ENCODE measurements around the gene RYR3. TPM values are rescaled to one million over a fixed set of nuclear protein-coding genes. Genes with fewer than 3 reads are reported as not detected.

Gene RYR3
- total and polyA plus RNA-seq, 2 donors (not counting 1 experiment from before 2014, with no cell fraction given) = 0.17 TPM; not detected in 1

- Histone ChIP-seq H3K79me2 (ENCODE audit: control insufficient read depth, insufficient read depth, low read length) (no peaks in the 10 kb centered on the region), H2AFZ (ENCODE audit: low read length) (no peak overlapping the region), H3K27me3 (ENCODE audit: control insufficient read depth, insufficient read depth, low read length) (no peaks in the 10 kb centered on the region), H3K9ac (ENCODE audit: insufficient read depth, low read length) (no peak overlapping the region), H3K9me3 (ENCODE audit: control insufficient read depth, insufficient read depth, low read depth, low read length) (no peaks in the 10 kb centered on the region), H3K4me1 (ENCODE audit: control insufficient read depth, extremely low read depth, insufficient read depth, low read length) (no peaks in the 10 kb centered on the region), H3K36me3 (ENCODE audit: control insufficient read depth, insufficient read depth, low read length) (no peaks in the 10 kb centered on the region), H3K4me3 (replicated peaks in 1 of 4; ENCODE audit: control extremely low read depth in 1 of 4, insufficient read depth in 1 of 4, low read depth in 3 of 4, low read length in 4 of 4) (no peak overlapping the region), H3K27ac (ENCODE audit: insufficient read depth, low read length) (no peak overlapping the region), H3K4me2 (ENCODE audit: extremely low read depth, insufficient read depth, low read length) (no peak overlapping the region), H4K20me1 (ENCODE audit: control insufficient read depth, extremely low read depth, insufficient read depth, low read length) (no peaks in the 10 kb centered on the region)
- DNase-seq (ENCODE audit: low read depth in 2 of 2) = no peak
- TF ChIP-seq EZH2 (IDR thresholded peaks at IDR 0.05; ENCODE audit: low read length, missing control alignments) (no peak), CTCF (conservative IDR thresholded peaks at IDR 0.05 in 1 of 2, IDR thresholded peaks at IDR 0.05 in 1 of 2; ENCODE audit: low read depth in 1 of 2, low read length in 2 of 2) (no peak)
Observed at GRCh38 chr15:33851079-33851478, 540.3 kb downstream of the RYR3 start.

GRCh38 chr15:33852094-33852493 lies 541.3 kb downstream of the RYR3 start:
- Histone ChIP-seq H3K79me2 (ENCODE audit: control insufficient read depth, insufficient read depth, low read length) (no peaks in the 10 kb centered on the region), H2AFZ (ENCODE audit: low read length) (no peak overlapping the region), H3K27me3 (ENCODE audit: control insufficient read depth, insufficient read depth, low read length) (no peaks in the 10 kb centered on the region), H3K4me2 (ENCODE audit: extremely low read depth, insufficient read depth, low read length) (no peak overlapping the region), H4K20me1 (ENCODE audit: control insufficient read depth, extremely low read depth, insufficient read depth, low read length) (no peaks in the 10 kb centered on the region), H3K36me3 (ENCODE audit: control insufficient read depth, insufficient read depth, low read length) (no peaks in the 10 kb centered on the region), H3K4me1 (ENCODE audit: control insufficient read depth, extremely low read depth, insufficient read depth, low read length) (no peaks in the 10 kb centered on the region), H3K9me3 (ENCODE audit: control insufficient read depth, insufficient read depth, low read depth, low read length) (no peaks in the 10 kb centered on the region), H3K4me3 (replicated peaks in 1 of 4; ENCODE audit: control extremely low read depth in 1 of 4, insufficient read depth in 1 of 4, low read depth in 3 of 4, low read length in 4 of 4) (no peak overlapping the region), H3K27ac (ENCODE audit: insufficient read depth, low read length) (no peak overlapping the region), H3K9ac (ENCODE audit: insufficient read depth, low read length) (no peak overlapping the region)
- no peak for TF ChIP-seq CTCF (conservative IDR thresholded peaks at IDR 0.05 in 1 of 2, IDR thresholded peaks at IDR 0.05 in 1 of 2; ENCODE audit: low read depth in 1 of 2, low read length in 2 of 2)
- no peak for TF ChIP-seq EZH2 (IDR thresholded peaks at IDR 0.05; ENCODE audit: low read length, missing control alignments)
- DNase-seq (ENCODE audit: low read depth in 2 of 2) = peak in 1 of 2 donors; percentile 43

- no peaks in the 10 kb centered on the region for H3K79me2 ChIP-seq (ENCODE audit: control insufficient read depth, insufficient read depth, low read length)
- no peak for TF ChIP-seq EZH2 (IDR thresholded peaks at IDR 0.05; ENCODE audit: low read length, missing control alignments)
- TF ChIP-seq CTCF (conservative IDR thresholded peaks at IDR 0.05 in 1 of 2, IDR thresholded peaks at IDR 0.05 in 1 of 2; ENCODE audit: low read depth in 1 of 2, low read length in 2 of 2) = no peak
- no peaks in the 10 kb centered on the region for H3K27me3 ChIP-seq (ENCODE audit: control insufficient read depth, insufficient read depth, low read length)
- no peak overlapping the region for H2AFZ ChIP-seq (ENCODE audit: low read length)
- H3K4me2 ChIP-seq (ENCODE audit: extremely low read depth, insufficient read depth, low read length) = no peak overlapping the region
- H3K4me3 ChIP-seq (replicated peaks in 1 of 4; ENCODE audit: control extremely low read depth in 1 of 4, insufficient read depth in 1 of 4, low read depth in 3 of 4, low read length in 4 of 4) = no peak overlapping the region
- peak; percentile 29 to 85 for DNase-seq (ENCODE audit: low read depth in 2 of 2)
- no peaks in the 10 kb centered on the region for H4K20me1 ChIP-seq (ENCODE audit: control insufficient read depth, extremely low read depth, insufficient read depth, low read length)
- H3K9ac ChIP-seq (ENCODE audit: insufficient read depth, low read length) = no peak overlapping the region
- H3K9me3 ChIP-seq (ENCODE audit: control insufficient read depth, insufficient read depth, low read depth, low read length) = no peaks in the 10 kb centered on the region
- H3K36me3 ChIP-seq (ENCODE audit: control insufficient read depth, insufficient read depth, low read length) = no peaks in the 10 kb centered on the region
- no peak overlapping the region for H3K27ac ChIP-seq (ENCODE audit: insufficient read depth, low read length)
- no peaks in the 10 kb centered on the region for H3K4me1 ChIP-seq (ENCODE audit: control insufficient read depth, extremely low read depth, insufficient read depth, low read length)
Observed at GRCh38 chr15:33852570-33852969, 541.8 kb downstream of the RYR3 start.
